Bone marrow (tissue), 2 donors: ENCODE data around the gene SCNN1B.

Source experiments
- DNase-seq, 2 donors: peaks; one replicate each; lab custom pipeline; 2025; lab: John Stamatoyannopoulos, UW

Gene SCNN1B

GRCh38 chr16:23407436-23408127, 105.5 kb downstream of the SCNN1B start:
- no peak for DNase-seq

DNA sequence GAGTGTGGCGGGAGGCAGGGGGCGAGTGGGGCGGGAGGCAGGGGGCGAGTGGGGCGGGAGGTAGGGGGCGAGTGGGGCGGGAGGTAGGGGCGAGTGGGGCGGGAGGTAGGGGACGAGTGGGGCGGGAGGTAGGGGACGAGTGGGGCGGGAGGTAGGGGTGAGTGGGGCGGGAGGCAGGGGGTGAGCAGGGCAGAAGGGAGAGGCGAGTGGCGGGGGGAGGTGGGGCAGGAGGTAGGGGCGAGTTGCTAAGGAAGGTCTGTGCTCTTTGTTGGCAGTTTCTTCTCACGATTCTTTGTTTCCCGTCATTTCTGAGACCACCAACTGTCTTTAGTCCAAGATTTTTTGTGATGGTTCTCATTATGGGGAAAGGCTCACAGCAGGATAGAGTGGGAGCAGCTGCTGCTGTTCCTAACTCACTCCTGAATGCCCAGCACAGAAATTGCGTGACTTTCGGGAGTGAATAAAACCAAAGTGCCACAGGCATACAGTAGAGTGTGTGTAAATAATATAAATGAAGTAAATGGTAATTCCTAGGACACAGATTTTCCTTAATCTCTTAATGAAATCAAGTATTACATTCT, 106.2 kb downstream of the SCNN1B start:
- DNase-seq = no peak

GRCh38 chr16:23408823-23409298, 106.8 kb downstream of the SCNN1B start:
- no peak for DNase-seq

DNA sequence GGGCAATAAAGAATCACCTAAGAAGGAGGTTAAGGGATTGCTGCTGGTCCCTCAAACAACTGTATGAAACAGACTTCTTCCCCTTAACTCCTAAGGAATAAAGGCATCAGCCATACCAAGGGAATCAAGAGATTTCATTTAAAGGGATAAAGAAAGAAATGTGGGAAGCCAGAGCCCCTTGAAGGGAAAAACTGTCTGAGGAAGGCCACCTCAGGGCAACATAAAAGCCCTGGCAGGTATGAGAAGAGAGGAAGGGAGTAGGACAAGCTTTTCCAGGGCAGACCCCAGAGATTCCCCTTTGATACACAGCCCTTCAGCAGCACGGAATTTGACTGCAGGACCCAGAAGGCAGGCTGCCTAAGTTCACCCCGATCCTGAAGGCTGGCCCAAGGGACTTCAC, 107.4 kb downstream of the SCNN1B start:
- DNase-seq = no peak

- no peak for DNase-seq
These were observed 108.1 kb downstream of the SCNN1B start for GRCh38 chr16:23410176-23410575.

- no peak for DNase-seq
These were observed 112.6 kb downstream of the SCNN1B start for GRCh38 chr16:23414731-23415130.

DNA sequence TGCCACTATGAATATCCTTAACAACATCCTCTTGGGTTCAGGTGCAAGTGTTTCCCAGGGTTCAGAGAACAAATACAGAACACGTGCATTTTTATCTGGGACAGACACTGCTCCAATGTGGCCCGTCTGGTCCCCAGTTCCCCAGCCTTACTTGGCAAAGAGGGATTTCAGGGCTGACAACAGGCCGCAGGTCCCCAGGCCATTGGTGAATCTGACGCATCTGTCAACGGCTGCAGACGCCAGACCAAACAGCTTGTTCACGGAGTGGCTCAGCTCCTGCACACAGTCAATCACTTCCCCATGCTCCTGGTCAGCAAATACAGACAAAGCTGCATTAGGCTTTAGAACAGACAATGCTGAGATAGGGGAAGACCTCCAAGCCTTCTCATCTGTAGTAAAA, 114.7 kb downstream of the SCNN1B start:
- no peak for DNase-seq

DNA sequence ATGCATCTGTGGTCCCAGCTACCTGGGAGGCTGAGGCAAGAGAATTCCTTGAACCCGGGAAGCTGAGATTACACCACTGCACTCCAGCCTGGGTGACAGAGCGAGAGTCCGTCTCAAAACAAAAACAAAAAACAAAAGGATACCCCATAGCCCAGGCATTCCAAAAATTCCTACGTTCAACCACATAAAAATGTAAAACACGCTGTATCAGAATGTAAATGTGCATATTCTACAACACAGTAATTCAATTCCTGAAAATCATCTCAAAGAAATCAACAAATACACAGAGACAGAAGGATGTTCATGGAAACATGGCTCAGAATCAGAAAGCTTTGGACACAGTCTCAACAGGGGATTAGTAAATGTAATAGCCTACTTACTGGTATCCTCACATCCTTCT, 117.9 kb downstream of the SCNN1B start:
- no peak for DNase-seq

GRCh38 chr16:23423496-23424049, 121.5 kb downstream of the SCNN1B start:
- no peak for DNase-seq

DNA sequence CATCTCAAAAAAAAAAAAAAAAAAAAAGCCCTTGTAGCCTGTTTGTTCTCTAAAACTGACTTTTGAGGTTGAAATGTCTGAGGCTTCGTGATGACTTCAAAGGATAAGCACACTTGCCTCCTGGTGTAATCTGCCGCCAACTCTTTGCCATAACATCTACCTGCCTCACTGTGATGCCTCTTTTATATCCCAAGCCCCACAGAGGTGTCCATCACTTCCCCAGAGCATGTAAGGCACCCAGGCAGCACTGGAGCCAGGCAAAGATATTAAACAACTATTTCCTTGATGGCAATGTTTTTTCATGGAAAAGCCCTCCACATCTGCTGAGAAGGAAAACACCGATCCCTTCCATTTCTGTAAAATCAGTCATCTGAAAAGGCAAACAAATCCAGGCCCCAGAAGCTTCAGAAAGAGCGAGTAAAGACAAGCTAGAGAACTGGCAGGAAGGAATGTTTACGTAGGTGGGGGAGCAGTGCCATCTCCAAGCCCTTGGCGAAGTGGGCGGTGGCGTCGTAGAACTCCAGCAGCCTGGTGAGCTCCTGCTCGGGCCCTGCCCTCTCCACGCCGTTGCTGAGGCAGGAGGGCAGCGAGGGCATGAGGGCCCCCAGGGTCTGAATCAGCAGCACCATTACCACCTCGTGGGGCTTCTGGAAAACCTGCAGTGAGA, 122.3 kb downstream of the SCNN1B start:
- no peak for DNase-seq

- DNase-seq = no peak
These were observed 126.2 kb downstream of the SCNN1B start for GRCh38 chr16:23428351-23428750.
